ENCODE data around the gene DPM2.

The DPM2 gene

GRCh38 chr9:127937388-127938297 lies at the start of gene DPM2:
Gene DPM2, minus strand, starts transcription at chr9:127937854. Its CDS starts 34 bp downstream, at chr9:127937820.
- peak within 1 kb of the TSS; percentile 86 to 93 for H3K4me3 ChIP-seq (ENCODE audit: low read depth in 1 of 2, low read length in 2 of 2)
- peaks cover 16 to 39% of the 10 kb centered on the region in 2 donors for H3K4me1 ChIP-seq (ENCODE audit: control insufficient read depth in 1 of 2, insufficient read depth in 2 of 2, low read length in 2 of 2)
- no peaks in the 10 kb centered on the region for H3K9me3 ChIP-seq (ENCODE audit: control insufficient read depth in 1 of 2, low read length in 2 of 2)
- peak within 1 kb of the TSS; percentile 48 for H3K27ac ChIP-seq (ENCODE audit: low read length)
- peaks cover 3 to 15% of the 10 kb centered on the region in 2 donors for H3K36me3 ChIP-seq (ENCODE audit: control insufficient read depth in 1 of 2, insufficient read depth in 2 of 2, low read length in 2 of 2)
- no peaks in the 10 kb centered on the region for H3K27me3 ChIP-seq (ENCODE audit: low read depth, low read length)

- no peak overlapping the region for H3K27ac ChIP-seq (ENCODE audit: low read length)
- H3K9me3 ChIP-seq (ENCODE audit: control insufficient read depth in 1 of 2, low read length in 2 of 2) = no peaks in the 10 kb centered on the region
- peaks cover 0 to 4% of the 10 kb centered on the region in 2 donors for H3K4me1 ChIP-seq (ENCODE audit: control insufficient read depth in 1 of 2, insufficient read depth in 2 of 2, low read length in 2 of 2)
- no peaks in the 10 kb centered on the region for H3K27me3 ChIP-seq (ENCODE audit: low read depth, low read length)
- no peaks in the 10 kb centered on the region for H3K36me3 ChIP-seq (ENCODE audit: control insufficient read depth in 1 of 2, insufficient read depth in 2 of 2, low read length in 2 of 2)
- no peak overlapping the region for H3K4me3 ChIP-seq (ENCODE audit: low read depth in 1 of 2, low read length in 2 of 2)
These were observed 49.5 kb upstream of the DPM2 start for GRCh38 chr9:127987103-127987614.

DNA sequence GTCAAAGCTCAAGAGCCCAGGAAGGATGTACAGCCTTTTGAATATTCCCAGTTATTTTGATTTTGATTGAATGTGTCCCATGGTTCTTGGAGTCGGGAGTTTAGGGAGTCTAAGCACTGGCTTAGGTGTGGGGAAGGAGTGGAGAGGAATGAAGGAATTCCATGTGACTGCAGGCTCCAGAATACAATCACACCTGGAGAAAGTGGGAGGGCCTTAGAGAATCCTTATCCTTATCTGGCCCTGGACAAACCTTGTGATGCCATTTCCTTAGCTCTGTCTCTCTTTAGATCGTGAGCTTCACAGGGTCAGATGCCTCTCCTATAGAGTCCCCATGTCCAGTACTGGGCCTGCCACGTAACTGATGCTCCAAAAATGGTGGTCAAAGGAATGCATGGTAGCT lies 47.4 kb upstream of the DPM2 start:
- Histone ChIP-seq H3K4me3 (ENCODE audit: low read depth in 1 of 2, low read length in 2 of 2) (no peak overlapping the region), H3K36me3 (ENCODE audit: control insufficient read depth in 1 of 2, insufficient read depth in 2 of 2, low read length in 2 of 2) (no peaks in the 10 kb centered on the region), H3K9me3 (ENCODE audit: control insufficient read depth in 1 of 2, low read length in 2 of 2) (no peaks in the 10 kb centered on the region), H3K27me3 (ENCODE audit: low read depth, low read length) (no peaks in the 10 kb centered on the region), H3K4me1 (ENCODE audit: control insufficient read depth in 1 of 2, insufficient read depth in 2 of 2, low read length in 2 of 2) (peaks cover 4 to 9% of the 10 kb centered on the region in 2 donors), H3K27ac (ENCODE audit: low read length) (no peak overlapping the region)

- Histone ChIP-seq H3K27ac (ENCODE audit: low read length) (no peak overlapping the region), H3K36me3 (ENCODE audit: control insufficient read depth in 1 of 2, insufficient read depth in 2 of 2, low read length in 2 of 2) (no peaks in the 10 kb centered on the region), H3K27me3 (ENCODE audit: low read depth, low read length) (no peaks in the 10 kb centered on the region), H3K4me3 (ENCODE audit: low read depth in 1 of 2, low read length in 2 of 2) (no peak overlapping the region), H3K4me1 (ENCODE audit: control insufficient read depth in 1 of 2, insufficient read depth in 2 of 2, low read length in 2 of 2) (peaks cover 4 to 19% of the 10 kb centered on the region in 2 donors), H3K9me3 (ENCODE audit: control insufficient read depth in 1 of 2, low read length in 2 of 2) (no peaks in the 10 kb centered on the region)
These were observed 46.2 kb upstream of the DPM2 start for GRCh38 chr9:127983847-127984289.

- no peak overlapping the region for H3K4me3 ChIP-seq (ENCODE audit: low read depth in 1 of 2, low read length in 2 of 2)
- peaks cover 4 to 27% of the 10 kb centered on the region in 2 donors for H3K4me1 ChIP-seq (ENCODE audit: control insufficient read depth in 1 of 2, insufficient read depth in 2 of 2, low read length in 2 of 2)
- no peak overlapping the region for H3K27ac ChIP-seq (ENCODE audit: low read length)
- no peaks in the 10 kb centered on the region for H3K36me3 ChIP-seq (ENCODE audit: control insufficient read depth in 1 of 2, insufficient read depth in 2 of 2, low read length in 2 of 2)
- no peaks in the 10 kb centered on the region for H3K27me3 ChIP-seq (ENCODE audit: low read depth, low read length)
- H3K9me3 ChIP-seq (ENCODE audit: control insufficient read depth in 1 of 2, low read length in 2 of 2) = no peaks in the 10 kb centered on the region
These were observed 45.3 kb upstream of the DPM2 start for GRCh38 chr9:127982912-127983311.

GRCh38 chr9:127981559-127982121 lies 44.0 kb upstream of the DPM2 start:
- Histone ChIP-seq H3K27me3 (ENCODE audit: low read depth, low read length) (no peaks in the 10 kb centered on the region), H3K36me3 (ENCODE audit: control insufficient read depth in 1 of 2, insufficient read depth in 2 of 2, low read length in 2 of 2) (no peaks in the 10 kb centered on the region), H3K27ac (ENCODE audit: low read length) (peak overlapping the region; percentile 91), H3K4me1 (ENCODE audit: control insufficient read depth in 1 of 2, insufficient read depth in 2 of 2, low read length in 2 of 2) (peaks cover 11 to 40% of the 10 kb centered on the region in 2 donors), H3K4me3 (ENCODE audit: low read depth in 1 of 2, low read length in 2 of 2) (peak overlapping the region; percentile 66 to 73), H3K9me3 (ENCODE audit: control insufficient read depth in 1 of 2, low read length in 2 of 2) (no peaks in the 10 kb centered on the region)

DNA sequence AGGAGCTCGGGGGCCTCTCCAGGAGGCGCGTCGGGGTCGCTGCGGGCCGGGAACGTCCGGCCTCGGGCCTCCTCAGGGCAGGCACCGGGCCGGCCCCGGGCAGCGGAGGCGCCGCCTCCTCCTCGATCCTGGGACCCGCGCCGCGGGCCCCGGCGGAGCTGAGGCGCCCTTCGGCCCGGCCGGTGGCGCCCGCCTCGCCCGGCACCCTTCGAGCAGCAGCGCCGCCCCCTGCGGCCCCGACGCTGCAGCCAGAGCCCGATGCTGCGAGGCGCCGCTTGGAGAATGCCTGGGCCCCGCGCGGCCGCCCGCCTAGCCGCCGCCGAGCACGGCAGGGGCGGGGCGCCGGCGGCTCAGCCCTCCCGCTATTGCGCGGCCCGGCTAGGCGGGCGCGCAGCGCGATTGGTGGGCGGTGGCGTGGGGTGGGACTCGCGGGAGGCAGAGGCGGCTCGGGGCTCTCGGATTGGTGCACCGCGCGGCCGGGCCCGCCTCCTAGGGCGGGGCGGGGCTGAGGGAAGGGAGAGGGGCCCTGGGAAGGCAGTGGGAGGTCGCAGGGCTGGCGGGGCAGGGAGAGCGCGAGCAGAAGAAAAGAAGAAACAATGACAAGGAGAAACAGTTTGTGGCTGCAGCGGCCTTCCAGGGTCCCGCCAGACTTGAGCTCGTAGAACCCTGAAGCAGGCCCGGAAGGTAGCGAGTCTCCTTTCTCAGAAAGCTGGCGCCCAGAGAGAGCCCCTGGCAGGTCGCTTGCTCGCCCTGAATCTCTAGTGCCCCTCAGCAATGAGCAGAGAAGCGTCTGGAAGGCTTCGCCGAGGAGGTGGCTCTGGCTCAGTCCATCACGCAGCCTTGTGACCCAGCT lies 43.3 kb upstream of the DPM2 start, which contains the start of gene EEIG1:
Gene EEIG1 (minus strand): TSS at position 284 of the 853 bp plus-strand sequence. CDS start 852 bp downstream, outside the sequence.
- H3K9me3 ChIP-seq (ENCODE audit: control insufficient read depth in 1 of 2, low read length in 2 of 2) = no peaks in the 10 kb centered on the region
- H3K36me3 ChIP-seq (ENCODE audit: control insufficient read depth in 1 of 2, insufficient read depth in 2 of 2, low read length in 2 of 2) = no peaks in the 10 kb centered on the region
- peak within 1 kb of the TSS; percentile 91 for H3K27ac ChIP-seq (ENCODE audit: low read length)
- no peaks in the 10 kb centered on the region for H3K27me3 ChIP-seq (ENCODE audit: low read depth, low read length)
- peaks cover 18 to 47% of the 10 kb centered on the region in 2 donors for H3K4me1 ChIP-seq (ENCODE audit: control insufficient read depth in 1 of 2, insufficient read depth in 2 of 2, low read length in 2 of 2)
- H3K4me3 ChIP-seq (ENCODE audit: low read depth in 1 of 2, low read length in 2 of 2) = peak within 1 kb of the TSS; percentile 73 to 95

DNA sequence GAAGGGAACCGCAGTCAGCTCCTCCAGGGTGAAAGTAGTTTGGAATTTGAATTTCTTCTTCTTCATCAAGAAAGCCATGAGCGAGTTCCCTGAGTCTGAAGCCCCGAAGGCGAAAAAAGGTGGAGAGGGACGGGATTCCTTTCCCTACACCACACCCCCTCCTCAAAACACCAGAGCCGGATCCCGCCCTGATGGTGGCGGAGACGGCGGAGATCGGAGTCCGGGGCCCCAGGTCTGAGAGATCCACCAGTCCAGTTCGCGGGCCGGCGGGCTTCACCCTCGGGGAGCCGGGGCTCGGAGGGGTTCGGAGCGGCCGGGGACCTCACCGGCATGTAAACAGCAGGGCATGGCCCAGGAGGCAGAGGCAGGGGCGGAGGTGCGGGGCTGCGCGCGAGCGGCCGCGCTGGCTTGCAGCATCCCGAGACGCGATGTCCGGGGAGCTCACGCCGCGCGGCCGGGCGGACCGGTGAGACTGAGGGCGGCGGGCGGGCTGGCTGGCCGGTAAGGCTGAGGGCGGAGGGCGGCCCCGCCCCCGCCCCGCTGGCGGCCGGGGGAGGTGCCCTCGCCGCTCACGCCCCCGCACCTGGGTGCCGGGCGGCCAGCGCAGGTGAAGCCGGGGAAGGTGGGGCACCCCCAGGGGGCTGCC lies 42.5 kb upstream of the DPM2 start:
- Histone ChIP-seq H3K27ac (ENCODE audit: low read length) (peak overlapping the region; percentile 72), H3K9me3 (ENCODE audit: control insufficient read depth in 1 of 2, low read length in 2 of 2) (no peaks in the 10 kb centered on the region), H3K4me3 (ENCODE audit: low read depth in 1 of 2, low read length in 2 of 2) (peak overlapping the region; percentile 71 to 95), H3K4me1 (ENCODE audit: control insufficient read depth in 1 of 2, insufficient read depth in 2 of 2, low read length in 2 of 2) (peaks cover 18 to 55% of the 10 kb centered on the region in 2 donors), H3K36me3 (ENCODE audit: control insufficient read depth in 1 of 2, insufficient read depth in 2 of 2, low read length in 2 of 2) (no peaks in the 10 kb centered on the region), H3K27me3 (ENCODE audit: low read depth, low read length) (no peaks in the 10 kb centered on the region)

- Histone ChIP-seq H3K9me3 (ENCODE audit: control insufficient read depth in 1 of 2, low read length in 2 of 2) (no peaks in the 10 kb centered on the region), H3K27me3 (ENCODE audit: low read depth, low read length) (no peaks in the 10 kb centered on the region), H3K36me3 (ENCODE audit: control insufficient read depth in 1 of 2, insufficient read depth in 2 of 2, low read length in 2 of 2) (no peaks in the 10 kb centered on the region), H3K4me3 (ENCODE audit: low read depth in 1 of 2, low read length in 2 of 2) (peak overlapping the region; percentile 71 to 95), H3K4me1 (ENCODE audit: control insufficient read depth in 1 of 2, insufficient read depth in 2 of 2, low read length in 2 of 2) (peaks cover 19 to 62% of the 10 kb centered on the region in 2 donors), H3K27ac (ENCODE audit: low read length) (peak overlapping the region; percentile 72)
These were observed 41.8 kb upstream of the DPM2 start for GRCh38 chr9:127979333-127980059.

GRCh38 chr9:127979015-127979332 lies 41.3 kb upstream of the DPM2 start:
- peaks cover 25 to 67% of the 10 kb centered on the region in 2 donors for H3K4me1 ChIP-seq (ENCODE audit: control insufficient read depth in 1 of 2, insufficient read depth in 2 of 2, low read length in 2 of 2)
- no peaks in the 10 kb centered on the region for H3K9me3 ChIP-seq (ENCODE audit: control insufficient read depth in 1 of 2, low read length in 2 of 2)
- peak overlapping the region; percentile 72 for H3K27ac ChIP-seq (ENCODE audit: low read length)
- no peaks in the 10 kb centered on the region for H3K27me3 ChIP-seq (ENCODE audit: low read depth, low read length)
- H3K4me3 ChIP-seq (ENCODE audit: low read depth in 1 of 2, low read length in 2 of 2) = peak overlapping the region; percentile 71 to 95
- no peaks in the 10 kb centered on the region for H3K36me3 ChIP-seq (ENCODE audit: control insufficient read depth in 1 of 2, insufficient read depth in 2 of 2, low read length in 2 of 2)
